Adrenal gland (tissue), 12 donors: ENCODE data around the gene TOGARAM1. TPM values are rescaled to one million over a fixed set of nuclear protein-coding genes. Genes with fewer than 3 reads are reported as not detected.

ENCODE experiments used
- DNase-seq, 7 donors: peaks; one replicate each; pipeline ENCODE4 v3.0.0-alpha.2; 2019 to 2020
- H3K27ac ChIP-seq, 5 donors: fragments of 200-600 bp; sonication (generic) in 4 of 5; 1 replicate in 3 of 5; 2 replicates in 2 of 5; pipeline versions ENCODE4 v1.5.1 to v1.8.0; 2016 to 2020; ENCODE audit warnings: mild to moderate bottlenecking in 1 of 5
- H3K27me3 ChIP-seq: fragments of 200-600 bp; 2 replicates; pipeline ENCODE4 v1.8.0; 2021
- H3K36me3 ChIP-seq, 2 donors: fragments of 200-600 bp; replicated peaks in 1 of 2; 1 replicate in 1 of 2; 2 replicates in 1 of 2; pipeline versions ENCODE4 v1.5.1 to v1.8.0; 2018 to 2022
- H3K4me1 ChIP-seq, 2 donors: fragments of 200-600 bp; replicated peaks in 1 of 2; 1 replicate in 1 of 2; 2 replicates in 1 of 2; pipeline versions ENCODE4 v1.5.1 to v1.8.0; 2018 to 2021
- H3K4me3 ChIP-seq, 4 donors: fragments of 200-600 bp; sonication (generic) in 3 of 4; one replicate each; pipeline ENCODE4 v1.5.1; 2016 to 2018
- H3K9me3 ChIP-seq, 3 donors: fragments of 200-600 bp; sonication (generic) in 1 of 3; replicated peaks in 1 of 3; 1 replicate in 2 of 3; 2 replicates in 1 of 3; pipeline versions ENCODE4 v1.5.1 to v1.8.0; 2016 to 2021
- POLR2A ChIP-seq, 2 donors: fragments of 450-650 bp; IDR thresholded peaks; one replicate each; pipeline ENCODE4 v1.6.1; 2017; ENCODE audit warnings: antibody characterized with exemption in 2 of 2, mild to moderate bottlenecking in 2 of 2, moderate library complexity in 1 of 2
- WGBS, 4 donors: extraction: QIAGEN DNeasy Blood & Tissue Kit in 2 of 4; methylation state at CpG; one replicate each; pipeline versions ENCODE4 v1.1.5 to v1.1.7; 2013 to 2017; 5-methylcytosine and 5-hydroxymethylcytosine counted together
- intact Hi-C, 2 donors: fragments of 100-400 bp; cut with DNase I; formaldehyde crosslinking; loops; one replicate each; pipeline versions ENCODE4 v1.14.1 to v1.15.0; 2022 to 2023
- polyA plus RNA-seq, 3 donors: library from polyadenylated mRNA; stranded (reverse); fragments of 200-250 nt in 2 of 3; fragments of 350-450 nt in 1 of 3; fragmentation: Illumina TruSeq in 1 of 3; extraction: RNeasy Lipid Tissue Mini Kit (QIAGEN cat#74804) in 1 of 3; gene quantifications; one replicate each; pipeline ENCODE4 v1.2.3, GENCODE V29; 2013 to 2014
- total RNA-seq, 9 donors: library from RNA; depleted of rRNA in 4 of 9; stranded (reverse); fragments of >200 nt in 4 of 9; fragments of 120-200 nt in 1 of 9; fragmentation: NEBNext Ultra II Directional in 1 of 9; extraction: Animal tissue kit (Norgen Biotek cat#: 25700) in 1 of 9; gene quantifications; one replicate each; pipeline versions ENCODE4 v1.1.0 to v1.2.4, GENCODE V29; 2013 to 2023
- TF ChIP-seq, protein P1 (sequence below), 6 experiments: fragments of 450-650 bp in 4 of 6; fragments of 200-600 bp in 2 of 6; sonication (generic) in 1 of 6; IDR thresholded peaks; 1 replicate in 5 of 6; 2 replicates in 1 of 6; pipeline versions ENCODE4 v1.5.1 to v1.8.0; 2016 to 2021; ENCODE audit warnings: antibody characterized with exemption in 6 of 6, mild to moderate bottlenecking in 2 of 6, moderate library complexity in 1 of 6
- donor health status: healthy with polysubstance abuse.
- donor health status: Bipolar disorder and iron deficiency.
- donor health status: DM: yes; HTN: yes; CAD: no.
- donor health status: DM: no; HTN: no; CAD: no.
- donor health status: DM: no; HTN: no; CAD: no.
- donor health status: DM: yes; HTN: yes; CAD: no.

The TOGARAM1 gene
- total and polyA plus RNA-seq, 12 donors = 4.2 to 42.0 (median 19.1) TPM

GRCh38 chr14:44935155-44935554, 26.8 kb upstream of the TOGARAM1 start:
- Histone ChIP-seq H3K4me3 (no peak overlapping the region), H3K9me3 (no peaks in the 10 kb centered on the region), H3K36me3 (no peaks in the 10 kb centered on the region), H3K27ac (no peak overlapping the region), H3K4me1 (no peaks in the 10 kb centered on the region), H3K27me3 (no peaks in the 10 kb centered on the region)
- 91 to 95% (median 93%) methylated on average over 2 of the region's 2 CpGs for WGBS, 4 donors
- no peak for TF ChIP-seq POLR2A (IDR thresholded peaks at IDR 0.05)
- TF ChIP-seq, protein P1, sequence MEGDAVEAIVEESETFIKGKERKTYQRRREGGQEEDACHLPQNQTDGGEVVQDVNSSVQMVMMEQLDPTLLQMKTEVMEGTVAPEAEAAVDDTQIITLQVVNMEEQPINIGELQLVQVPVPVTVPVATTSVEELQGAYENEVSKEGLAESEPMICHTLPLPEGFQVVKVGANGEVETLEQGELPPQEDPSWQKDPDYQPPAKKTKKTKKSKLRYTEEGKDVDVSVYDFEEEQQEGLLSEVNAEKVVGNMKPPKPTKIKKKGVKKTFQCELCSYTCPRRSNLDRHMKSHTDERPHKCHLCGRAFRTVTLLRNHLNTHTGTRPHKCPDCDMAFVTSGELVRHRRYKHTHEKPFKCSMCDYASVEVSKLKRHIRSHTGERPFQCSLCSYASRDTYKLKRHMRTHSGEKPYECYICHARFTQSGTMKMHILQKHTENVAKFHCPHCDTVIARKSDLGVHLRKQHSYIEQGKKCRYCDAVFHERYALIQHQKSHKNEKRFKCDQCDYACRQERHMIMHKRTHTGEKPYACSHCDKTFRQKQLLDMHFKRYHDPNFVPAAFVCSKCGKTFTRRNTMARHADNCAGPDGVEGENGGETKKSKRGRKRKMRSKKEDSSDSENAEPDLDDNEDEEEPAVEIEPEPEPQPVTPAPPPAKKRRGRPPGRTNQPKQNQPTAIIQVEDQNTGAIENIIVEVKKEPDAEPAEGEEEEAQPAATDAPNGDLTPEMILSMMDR (IDR thresholded peaks at IDR 0.05) = no peak
- intact Hi-C loops = no loop called here
- DNase-seq = no peak

- no peaks in the 10 kb centered on the region for H3K27me3 ChIP-seq
- no peak overlapping the region for H3K27ac ChIP-seq
- no peak overlapping the region for H3K4me3 ChIP-seq
- DNase-seq = no peak
- WGBS, 4 donors = 90 to 100% (median 97%) methylated on average over 2 of the region's 2 CpGs
- TF ChIP-seq POLR2A (IDR thresholded peaks at IDR 0.05) = no peak
- TF ChIP-seq, protein P1 (IDR thresholded peaks at IDR 0.05) = no peak
- no peaks in the 10 kb centered on the region for H3K4me1 ChIP-seq
- intact Hi-C loops = no loop called here
- H3K36me3 ChIP-seq = peaks cover 0 to 5% of the 10 kb centered on the region in 2 donors
- H3K9me3 ChIP-seq = no peaks in the 10 kb centered on the region
Observed at GRCh38 chr14:44937547-44937946, 24.4 kb upstream of the TOGARAM1 start.

DNA sequence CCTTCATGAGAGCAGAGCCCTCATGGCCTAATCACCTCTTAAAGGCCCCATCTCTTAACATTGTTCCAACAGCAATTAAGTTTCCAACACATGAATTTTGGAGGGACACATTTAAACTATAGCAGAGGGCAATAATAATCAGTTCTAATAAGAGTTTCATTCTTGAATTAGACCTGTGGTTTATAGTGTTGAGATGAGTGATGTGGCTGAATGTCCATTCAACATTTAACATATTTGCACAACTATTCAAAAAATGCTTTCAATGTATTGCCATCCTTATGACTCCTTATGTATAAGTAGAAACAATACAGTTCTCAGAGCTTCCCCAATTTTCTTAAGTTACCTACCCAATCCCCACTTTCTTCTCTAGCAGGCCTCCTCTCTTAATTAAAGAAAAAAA, 21.8 kb upstream of the TOGARAM1 start:
- H3K27ac ChIP-seq = no peak overlapping the region
- H3K27me3 ChIP-seq = no peaks in the 10 kb centered on the region
- H3K9me3 ChIP-seq = no peaks in the 10 kb centered on the region
- no peak overlapping the region for H3K4me3 ChIP-seq
- TF ChIP-seq POLR2A (IDR thresholded peaks at IDR 0.05) = no peak
- TF ChIP-seq, protein P1 (IDR thresholded peaks at IDR 0.05) = no peak
- H3K4me1 ChIP-seq = no peaks in the 10 kb centered on the region
- DNase-seq = no peak
- intact Hi-C loops = no loop called here
- H3K36me3 ChIP-seq = peaks cover 0 to 7% of the 10 kb centered on the region in 2 donors

GRCh38 chr14:44940944-44941343, 21.0 kb upstream of the TOGARAM1 start:
- no peak overlapping the region for H3K27ac ChIP-seq
- H3K4me1 ChIP-seq = no peaks in the 10 kb centered on the region
- H3K4me3 ChIP-seq = no peak overlapping the region
- WGBS, 4 donors = 92 to 97% (median 96%) methylated on average over 6 of the region's 6 CpGs
- no peaks in the 10 kb centered on the region for H3K27me3 ChIP-seq
- H3K36me3 ChIP-seq = peaks cover 0 to 15% of the 10 kb centered on the region in 2 donors
- TF ChIP-seq, protein P1 (IDR thresholded peaks at IDR 0.05) = no peak
- no peak for TF ChIP-seq POLR2A (IDR thresholded peaks at IDR 0.05)
- no peak for DNase-seq
- no peaks in the 10 kb centered on the region for H3K9me3 ChIP-seq
- intact Hi-C loops = no loop called here
